IMR-90 (cell line): ENCODE measurements around the gene PXMP2. TPM values are rescaled to one million over a fixed set of nuclear protein-coding genes. Genes with fewer than 3 reads are reported as not detected.

ENCODE experiments used
- ATAC-seq: fragments of 200-7000 bp; cut with Tn5 transposase; 2 replicates; pipeline ENCODE4 v1.9.1; 2020; ENCODE audit warnings: low read depth, mild to moderate bottlenecking, moderate library complexity
- BruUV-seq: library from RNA; stranded (reverse); fragments of 400-500 nt; replicated peaks from 2 replicates; lab custom pipeline; 2021; lab: Mats Ljungman, UMichigan
- CTCF ChIA-PET: fragments of 300-600 bp; formaldehyde crosslinking; extraction: SDS; loops from one replicate; lab custom pipeline; 2021; ENCODE audit warnings: antibody characterized with exemption; lab: Yijun Ruan, JAX
- POLR2A ChIA-PET: fragments of 300-600 bp; sonication (Branson Sonifier 250); formaldehyde crosslinking; loops from one replicate; lab custom pipeline; 2022; ENCODE audit warnings: antibody characterized with exemption; ENCODE audit not compliant: unreplicated experiment; lab: Charles Lee
- DNase-seq: peaks from one replicate; pipeline ENCODE4 v3.0.0; 2013
- H2AFZ ChIP-seq: replicated peaks from 2 replicates; pipeline ENCODE3; 2013; ENCODE audit warnings: low read length, mild to moderate bottlenecking; ENCODE audit not compliant: poor library complexity
- H2AK5ac ChIP-seq: 2 replicates; pipeline ENCODE4 v1.6.1; 2013; ENCODE audit warnings: low read depth, low read length, inconsistent platforms
- H2AK9ac ChIP-seq: replicated peaks from 2 replicates; pipeline ENCODE3; 2013; ENCODE audit warnings: mild to moderate bottlenecking, low read depth, low read length, moderate library complexity; ENCODE audit not compliant: poor library complexity
- H2BK120ac ChIP-seq: 2 replicates; pipeline ENCODE4 v1.6.1; 2013; ENCODE audit warnings: low read depth, low read length, inconsistent platforms
- H2BK15ac ChIP-seq: 3 replicates; pipeline ENCODE4 v1.6.1; 2013; ENCODE audit warnings: low read depth, low read length, inconsistent platforms
- H2BK20ac ChIP-seq: 2 replicates; pipeline ENCODE4 v1.6.1; 2013; ENCODE audit warnings: low read depth, mild to moderate bottlenecking, inconsistent platforms, low read length, moderate library complexity
- H2BK5ac ChIP-seq: 2 replicates; pipeline ENCODE4 v1.6.1; 2013; ENCODE audit warnings: mild to moderate bottlenecking, low read depth, low read length, inconsistent platforms; ENCODE audit not compliant: poor library complexity, severe bottlenecking
- H3K14ac ChIP-seq: replicated peaks from 2 replicates; pipeline ENCODE4 v1.6.1; 2013; ENCODE audit warnings: low read depth, low read length, inconsistent platforms
- H3K18ac ChIP-seq: 2 replicates; pipeline ENCODE4 v1.6.1; 2013; ENCODE audit warnings: low read depth, low read length, control low read depth
- H3K23ac ChIP-seq: 2 replicates; pipeline ENCODE4 v1.6.1; 2013; ENCODE audit warnings: low read depth, low read length, inconsistent platforms
- H3K27ac ChIP-seq: 2 replicates; pipeline ENCODE4 v1.5.1; 2013; ENCODE audit warnings: mild to moderate bottlenecking, control low read depth, low read length; ENCODE audit not compliant: insufficient read depth
- H3K27me3 ChIP-seq: 2 replicates; pipeline ENCODE4 v1.6.1; 2013; ENCODE audit warnings: low read length; ENCODE audit not compliant: control insufficient read depth, insufficient read depth
- H3K36me3 ChIP-seq: 2 replicates; pipeline ENCODE4 v1.6.1; 2013; ENCODE audit warnings: low read length, mixed read lengths; ENCODE audit not compliant: control insufficient read depth, insufficient read depth
- H3K4ac ChIP-seq: 2 replicates; pipeline ENCODE4 v1.6.1; 2013; ENCODE audit warnings: low read depth, low read length, inconsistent platforms
- H3K4me1 ChIP-seq: 2 replicates; pipeline ENCODE4 v1.6.1; 2013; ENCODE audit warnings: low read length, mixed read lengths; ENCODE audit not compliant: control insufficient read depth, insufficient read depth
- H3K4me2 ChIP-seq: 2 replicates; pipeline ENCODE4 v1.6.1; 2013; ENCODE audit warnings: low read depth, mild to moderate bottlenecking, control low read depth, low read length, moderate library complexity
- H3K4me3 ChIP-seq: 2 replicates; pipeline ENCODE4 v1.5.1; 2013; ENCODE audit warnings: low read depth, mild to moderate bottlenecking, control low read depth, low read length, moderate library complexity; ENCODE audit not compliant: insufficient read depth
- H3K56ac ChIP-seq: 2 replicates; pipeline ENCODE4 v1.6.1; 2013; ENCODE audit warnings: low read length, inconsistent platforms; ENCODE audit not compliant: insufficient read depth; ENCODE audit errors: extremely low read depth
- H3K79me1 ChIP-seq, 2 experiments: 2 replicates each; pipeline ENCODE4 v1.6.1; 2013; ENCODE audit warnings: low read length in 2 of 2, inconsistent platforms in 1 of 2, low read depth in 1 of 2
- H3K9ac ChIP-seq: 2 replicates; pipeline ENCODE4 v1.6.1; 2013; ENCODE audit warnings: low read depth, low read length, control low read depth
- H3K9me1 ChIP-seq: 2 replicates; pipeline ENCODE4 v1.6.1; 2013; ENCODE audit warnings: low read length, inconsistent platforms; ENCODE audit not compliant: insufficient read depth
- H3K9me3 ChIP-seq: 2 replicates; pipeline ENCODE4 v1.6.1; 2013; ENCODE audit warnings: low read length; ENCODE audit not compliant: control insufficient read depth, insufficient read depth
- H4K20me1 ChIP-seq: 2 replicates; pipeline ENCODE4 v1.6.1; 2013; ENCODE audit warnings: low read length, inconsistent platforms; ENCODE audit not compliant: insufficient read depth
- H4K5ac ChIP-seq: 2 replicates; pipeline ENCODE4 v1.6.1; 2013; ENCODE audit warnings: mild to moderate bottlenecking, low read depth, low read length, control low read depth
- H4K8ac ChIP-seq, 2 experiments: 2 replicates each; pipeline ENCODE4 v1.6.1; 2013; ENCODE audit warnings: low read depth in 2 of 2, low read length in 2 of 2, control low read depth in 1 of 2, inconsistent platforms in 1 of 2
- H4K91ac ChIP-seq: 2 replicates; pipeline ENCODE4 v1.6.1; 2013; ENCODE audit warnings: low read depth, low read length, inconsistent platforms; ENCODE audit not compliant: insufficient read depth
- BHLHE40 ChIP-seq: fragments of 150-350 bp; IDR thresholded peaks from 2 replicates; pipeline ENCODE4 v1.6.1; 2016; ENCODE audit warnings: mild to moderate bottlenecking, low read depth, low read length
- CEBPB ChIP-seq: IDR thresholded peaks from 2 replicates; pipeline ENCODE4 v1.6.1; 2012; ENCODE audit warnings: low read depth, low read length, improper control_type of control experiment
- CTCF ChIP-seq: conservative IDR thresholded peaks from 2 replicates; pipeline ENCODE4 v1.5.1; 2012; ENCODE audit warnings: mild to moderate bottlenecking, low read depth, low read length, improper control_type of control experiment
- ELK1 ChIP-seq: fragments of 150-350 bp; IDR thresholded peaks from 2 replicates; pipeline ENCODE4 v1.6.1; 2016; ENCODE audit warnings: low read depth, mild to moderate bottlenecking, low read length, moderate library complexity, borderline replicate concordance
- FOS ChIP-seq: fragments of 150-350 bp; IDR thresholded peaks from 2 replicates; pipeline ENCODE4 v1.6.1; 2016; ENCODE audit warnings: low read depth, low read length
- MAZ ChIP-seq: IDR thresholded peaks from 2 replicates; pipeline ENCODE4 v1.6.1; 2012; ENCODE audit warnings: low read depth, mild to moderate bottlenecking, low read length, improper control_type of control experiment, moderate library complexity, borderline replicate concordance
- MXI1 ChIP-seq: IDR thresholded peaks from 2 replicates; pipeline ENCODE4 v1.6.1; 2012; ENCODE audit warnings: low read depth, mild to moderate bottlenecking, low read length, moderate library complexity, borderline replicate concordance
- NFE2L2 ChIP-seq: fragments of 150-350 bp; IDR thresholded peaks from 2 replicates; pipeline ENCODE4 v1.6.1; 2016; ENCODE audit warnings: low read depth, mild to moderate bottlenecking, low read length
- RAD21 ChIP-seq: IDR thresholded peaks from 2 replicates; pipeline ENCODE4 v1.6.1; 2012; ENCODE audit warnings: low read length, improper control_type of control experiment
- RCOR1 ChIP-seq: IDR thresholded peaks from 2 replicates; pipeline ENCODE4 v1.6.1; 2012; ENCODE audit warnings: mild to moderate bottlenecking, low read length, improper control_type of control experiment; ENCODE audit not compliant: insufficient replicate concordance
- SMC3 ChIP-seq: fragments of 150-350 bp; IDR thresholded peaks from 2 replicates; pipeline ENCODE4 v1.6.1; 2016; ENCODE audit warnings: low read depth, mild to moderate bottlenecking, antibody characterized with exemption, low read length, moderate library complexity
- USF2 ChIP-seq: fragments of 150-350 bp; IDR thresholded peaks from 2 replicates; pipeline ENCODE4 v1.6.1; 2017; ENCODE audit warnings: mild to moderate bottlenecking, antibody characterized with exemption, low read length, low read depth
- WGBS, 2 experiments: methylation state at CpG; one replicate each; pipeline versions ENCODE4 v1.1.5 to v1.1.7; 2013; ENCODE audit warnings: missing lambda C conversion rate in 2 of 2; ENCODE audit not compliant: insufficient read length in 1 of 2; ENCODE audit errors: extremely low coverage in 2 of 2; 5-methylcytosine and 5-hydroxymethylcytosine counted together
- dilution Hi-C: fragments of 300-500 bp; cut with HindIII; formaldehyde crosslinking; loops from one replicate; pipeline ENCODE4 v1.14.3; 2018; ENCODE audit warnings: low sequenced_read_pairs; ENCODE audit not compliant: unreplicated experiment
- in situ Hi-C: fragments of 300-500 bp; cut with MboI; formaldehyde crosslinking; loops from 3 replicates; pipeline ENCODE4 v1.14.3; 2019; ENCODE audit warnings: low sequenced_read_pairs, inconsistent platforms, mixed read lengths
- intact Hi-C: fragments of 100-400 bp; cut with micrococcal nuclease; formaldehyde crosslinking; loops from 2 replicates; pipeline ENCODE4 v1.10.0; 2022
- polyA plus RNA-seq, 3 experiments: library from polyadenylated mRNA; depleted of rRNA; stranded (reverse); fragments of >200 nt; gene quantifications; 2 replicates each; pipeline ENCODE4 v1.2.3, GENCODE V29; 2012; ENCODE audit warnings: low replicate concordance in 1 of 3
- total RNA-seq: library from RNA; depleted of rRNA; stranded (reverse); fragments of >200 nt; gene quantifications from 2 replicates; pipeline ENCODE4 v1.2.3, GENCODE V29; 2012

Gene PXMP2
- total and polyA plus RNA-seq, 2 of the 4 experiments (the other 2 are of a cell fraction), result 10.9 to 20.1 TPM

GRCh38 chr12:132711080-132711843 lies 23.9 kb downstream of the PXMP2 start (continued):
- TF ChIP-seq SMC3, result no peak

GRCh38 chr12:132713123-132713522 lies 25.7 kb downstream of the PXMP2 start:
- H3K27ac ChIP-seq, result no peak overlapping the region
- dilution Hi-C loops (no loop called here), in situ Hi-C loops (no loop called here), intact Hi-C loops (no loop called here)
- 0 out of 2 replicates have a peak, but pooled peaks cover 2% of the 10 kb centered on the region for H3K4me1 ChIP-seq
- POLR2A ChIA-PET, result no interaction called here
- H3K4ac ChIP-seq, result no peak overlapping the region
- H2BK5ac ChIP-seq, result no peak overlapping the region
- no peaks in the 10 kb centered on the region for H3K27me3 ChIP-seq
- WGBS, 2 experiments, result no CpG with 5 or more reads among the region's 2 CpGs
- CTCF ChIA-PET, result interaction anchor here (0.6 kb wide), 1 partner anchor 299 kb away, joined by 3 read pairs; no protein-coding TSS in a partner anchor
- no peak overlapping the region for H3K18ac ChIP-seq
- H4K8ac ChIP-seq, result no peak overlapping the region
- no TSS peak for BruUV-seq
- H4K20me1 ChIP-seq, result peaks cover 11% of the 10 kb centered on the region
- peaks cover 19% of the 10 kb centered on the region for H3K36me3 ChIP-seq
- H2AK5ac ChIP-seq, result no peak overlapping the region
- no peak overlapping the region for H3K56ac ChIP-seq
- no peak overlapping the region for H2BK20ac ChIP-seq
- no peak overlapping the region for H3K14ac ChIP-seq
- H3K23ac ChIP-seq, result no peak overlapping the region
- no peak overlapping the region for H4K91ac ChIP-seq
- no peaks in the 10 kb centered on the region for H3K9me1 ChIP-seq
- H2AFZ ChIP-seq, result no peak overlapping the region
- no peak overlapping the region for H3K4me2 ChIP-seq
- ATAC-seq (no peak), DNase-seq (no peak)
- H3K79me1 ChIP-seq, result peaks cover 20 to 53% of the 10 kb centered on the region in 2 experiments
- H2BK15ac ChIP-seq, result no peak overlapping the region
- no peak overlapping the region for H4K5ac ChIP-seq
- H2AK9ac ChIP-seq, result no peak overlapping the region
- H2BK120ac ChIP-seq, result no peak overlapping the region
- no peak overlapping the region for H3K4me3 ChIP-seq
- H3K9me3 ChIP-seq, result no peaks in the 10 kb centered on the region
- H3K9ac ChIP-seq, result no peak overlapping the region
- TF ChIP-seq CTCF (no peak), CEBPB (no peak), ELK1 (no peak), BHLHE40 (no peak), RAD21 (no peak), FOS (no peak), MAZ (no peak), NFE2L2 (no peak), RCOR1 (no peak), USF2 (no peak), MXI1 (no peak)
